ENCODE results near the gene ARPC4.

ARPC4 gene

DNA sequence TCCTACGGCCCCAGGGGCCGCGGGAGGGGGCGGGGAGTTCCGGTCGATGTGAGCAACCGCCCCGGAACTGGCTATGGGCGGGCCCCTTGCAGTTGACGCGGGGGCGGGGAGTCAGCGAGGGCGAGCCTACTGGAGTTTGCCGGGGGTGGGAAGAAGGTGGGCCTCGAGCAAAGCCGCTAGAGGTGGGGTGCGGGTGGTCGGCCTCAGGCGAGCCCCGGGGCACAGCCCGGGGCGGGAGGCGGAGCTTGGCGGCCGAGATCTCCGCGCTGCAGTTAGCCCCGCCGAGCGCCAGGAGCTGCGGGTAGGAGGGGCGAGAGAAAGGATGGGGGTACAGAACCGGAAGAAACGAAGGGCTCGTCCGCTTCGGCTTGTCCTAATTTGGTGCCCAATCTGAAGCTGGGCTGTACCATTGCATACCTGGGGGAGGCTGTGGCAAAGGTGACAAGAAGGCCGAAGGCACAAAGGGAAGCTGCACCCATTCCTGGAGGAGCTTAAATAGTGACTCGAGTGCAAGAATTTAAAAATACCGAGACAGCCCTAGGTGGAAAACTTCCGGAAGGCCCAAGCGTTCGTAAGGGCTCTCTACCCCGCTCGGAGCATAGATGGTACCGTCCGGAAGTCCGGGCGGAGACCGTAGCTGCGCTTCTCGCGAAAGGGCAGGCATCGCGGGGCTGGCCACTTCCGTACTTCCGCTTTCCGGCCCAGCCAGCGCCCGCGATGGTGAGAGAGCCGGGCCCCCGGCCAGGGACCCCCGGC lies at the start of gene ARPC4, which contains the start of gene TADA3:
Gene ARPC4 (plus strand): TSS at position 678 of the 756 bp plus-strand sequence. CDS start 40 bp downstream, at position 718.
Gene TADA3 (minus strand): TSS at position 69 of the 756 bp plus-strand sequence. CDS start 1,007 bp downstream, outside the sequence.
- FAIRE-seq (no peak), DNase-seq (ENCODE audit: low spot score) (peak; percentile 84)

DNA sequence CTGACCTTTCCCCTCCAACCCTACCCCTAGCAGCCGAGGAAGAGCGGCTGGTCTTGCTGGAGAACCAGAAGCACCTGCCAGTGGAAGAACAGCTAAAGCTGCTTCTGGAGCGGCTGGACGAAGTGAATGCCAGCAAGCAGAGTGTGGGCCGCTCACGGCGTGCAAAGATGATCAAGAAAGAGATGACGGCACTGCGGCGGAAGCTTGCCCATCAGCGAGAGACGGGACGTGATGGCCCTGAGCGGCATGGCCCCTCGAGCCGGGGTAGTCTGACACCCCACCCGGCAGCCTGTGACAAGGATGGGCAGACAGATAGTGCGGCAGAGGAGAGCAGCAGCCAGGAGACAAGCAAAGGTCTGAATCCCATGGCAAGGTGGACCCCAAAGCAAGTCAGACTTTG lies 49.3 kb upstream of the ARPC4 start:
- FAIRE-seq (no peak), DNase-seq (ENCODE audit: low spot score) (no peak)

DNA sequence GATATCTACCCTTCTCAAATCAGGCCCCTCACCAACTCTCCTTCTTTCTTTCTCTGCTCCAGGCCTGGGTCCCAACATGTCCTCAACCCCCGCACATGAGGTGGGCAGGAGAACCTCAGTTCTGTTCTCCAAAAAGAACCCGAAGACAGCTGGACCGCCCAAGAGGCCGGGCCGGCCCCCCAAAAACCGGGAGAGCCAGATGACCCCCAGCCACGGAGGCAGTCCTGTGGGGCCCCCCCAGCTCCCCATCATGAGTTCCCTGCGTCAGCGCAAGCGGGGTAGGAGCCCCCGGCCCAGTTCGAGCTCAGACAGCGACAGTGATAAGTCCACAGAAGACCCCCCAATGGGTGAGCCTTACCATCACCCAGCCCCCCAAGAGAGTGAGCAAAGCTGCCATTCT lies 48.7 kb upstream of the ARPC4 start:
- DNase-seq (ENCODE audit: low spot score): no peak
- no peak for FAIRE-seq

DNA sequence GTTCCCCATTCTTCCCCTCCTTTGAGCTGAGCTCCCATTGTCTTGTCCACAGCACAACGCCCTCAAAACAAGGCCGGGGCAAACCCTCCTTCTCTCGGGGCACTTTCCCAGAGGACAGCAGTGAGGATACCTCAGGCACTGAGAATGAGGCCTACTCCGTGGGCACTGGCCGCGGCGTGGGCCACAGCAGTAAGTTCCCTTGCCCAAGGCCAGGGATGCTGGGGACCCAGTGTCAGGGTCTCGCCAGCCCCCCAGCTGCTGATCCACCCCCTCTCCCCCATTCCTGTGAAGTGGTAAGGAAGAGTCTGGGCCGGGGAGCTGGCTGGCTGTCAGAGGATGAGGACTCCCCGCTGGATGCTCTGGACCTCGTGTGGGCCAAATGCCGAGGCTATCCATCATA lies 47.4 kb upstream of the ARPC4 start:
- FAIRE-seq (no peak), DNase-seq (ENCODE audit: low spot score) (no peak)

- FAIRE-seq (no peak), DNase-seq (ENCODE audit: low spot score) (peak; percentile 52)
Observed at GRCh38 chr3:9746330-9746729, 46.6 kb upstream of the ARPC4 start.

GRCh38 chr3:9747267-9747666 lies 45.6 kb upstream of the ARPC4 start:
- DNase-seq (ENCODE audit: low spot score) (peak; percentile 47), FAIRE-seq (no peak)

DNA sequence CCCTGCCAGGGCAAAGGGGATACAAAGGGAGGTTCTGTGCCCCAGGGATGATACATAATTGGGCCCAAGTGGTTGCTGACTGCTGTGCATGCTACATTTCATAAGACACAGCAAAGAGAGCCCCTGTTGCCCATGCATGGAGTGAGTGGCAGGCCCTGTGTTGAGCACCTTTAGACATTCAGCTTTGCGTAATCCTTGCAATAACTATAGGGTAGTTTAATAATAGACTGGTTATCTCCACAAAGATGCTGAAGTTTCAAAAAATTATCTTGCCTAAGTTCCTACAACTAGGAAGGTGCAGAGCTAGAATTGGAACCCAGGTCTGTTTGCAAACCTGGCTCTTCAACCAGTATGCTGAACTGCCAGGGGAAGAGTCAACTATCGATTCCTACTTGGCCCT lies 44.9 kb upstream of the ARPC4 start:
- no peak for DNase-seq (ENCODE audit: low spot score)
- FAIRE-seq: no peak

DNA sequence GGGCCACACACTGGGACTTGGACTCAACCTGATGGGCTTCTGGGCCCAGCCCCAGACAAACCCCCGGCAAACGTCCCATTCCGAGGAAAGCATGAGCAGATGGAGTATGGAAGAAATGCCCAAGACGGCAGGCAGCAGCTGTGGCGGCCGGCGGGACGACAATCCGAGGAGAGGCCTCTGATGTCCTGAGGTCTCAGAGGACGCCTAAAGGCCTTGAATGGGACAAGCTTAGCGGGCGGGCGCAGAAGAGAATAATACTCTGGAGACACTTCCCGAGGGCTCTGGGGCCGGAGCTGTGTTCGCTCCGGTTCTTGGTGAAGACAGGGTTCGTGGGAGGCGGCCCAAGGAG lies 43.6 kb upstream of the ARPC4 start:
- DNase-seq (ENCODE audit: low spot score) (no peak), FAIRE-seq (no peak)

- FAIRE-seq: peak; percentile 36
- peak; percentile 94 for DNase-seq (ENCODE audit: low spot score)
Observed at GRCh38 chr3:9749645-9750555, 43.0 kb upstream of the ARPC4 start, which contains the start of gene OGG1. Gene OGG1, plus strand, starts transcription at chr3:9749952. Its CDS starts 335 bp downstream, at chr3:9750287.

GRCh38 chr3:9750556-9751411 lies 42.1 kb upstream of the ARPC4 start:
- peak; percentile 18 for DNase-seq (ENCODE audit: low spot score)
- no peak for FAIRE-seq

- DNase-seq (ENCODE audit: low spot score): no peak
- FAIRE-seq: no peak
Observed at GRCh38 chr3:9754678-9755077, 38.2 kb upstream of the ARPC4 start.

DNA sequence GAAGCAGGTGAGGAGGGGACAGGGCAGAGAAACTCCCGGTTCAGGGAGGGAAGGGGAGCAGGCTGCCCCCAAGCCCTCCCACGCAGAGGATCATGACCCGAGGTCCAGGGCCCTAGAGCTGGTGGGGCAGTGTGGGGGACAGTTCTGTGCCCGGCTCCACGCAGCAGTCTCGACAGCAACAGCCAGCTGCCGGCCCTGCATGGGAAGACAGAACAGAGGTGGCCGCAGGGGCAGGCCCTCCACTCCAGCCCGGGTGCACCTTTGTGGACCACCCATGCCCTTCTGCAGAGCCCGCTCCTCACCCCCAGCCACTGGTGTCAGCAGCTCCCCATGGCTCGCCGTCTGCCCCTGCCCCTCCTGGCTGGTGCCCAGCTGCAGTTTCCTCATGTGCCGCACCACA lies 35.5 kb upstream of the ARPC4 start:
- no peak for FAIRE-seq

GRCh38 chr3:9760779-9761505 lies 31.9 kb upstream of the ARPC4 start:
- FAIRE-seq (no peak), DNase-seq (ENCODE audit: low spot score) (no peak)

More for the DNA sequence above, 35.5 kb upstream of the ARPC4 start:
- no peak for DNase-seq (ENCODE audit: low spot score)

DNA sequence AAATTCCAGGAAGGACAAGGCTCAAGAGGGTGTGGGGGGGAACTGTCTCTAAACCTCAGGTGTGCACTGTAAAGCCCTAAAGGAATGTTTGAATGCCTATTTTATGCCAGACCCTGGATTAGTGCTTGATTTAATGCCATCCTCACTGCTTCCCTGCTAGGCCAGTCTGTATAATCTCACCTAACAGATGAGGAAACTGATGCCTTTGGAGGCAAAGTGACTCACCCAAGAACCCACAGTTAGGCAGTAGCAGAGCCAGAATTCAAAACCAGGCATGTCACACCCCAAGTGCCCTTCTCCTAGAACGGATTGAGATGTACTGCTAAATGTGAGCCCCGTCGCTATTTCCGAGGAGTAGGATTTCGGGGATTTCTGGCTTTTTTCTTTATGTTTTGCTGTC lies 31.0 kb upstream of the ARPC4 start:
- FAIRE-seq: no peak
- DNase-seq (ENCODE audit: low spot score): no peak

- no peak for FAIRE-seq
- no peak for DNase-seq (ENCODE audit: low spot score)
Observed at GRCh38 chr3:9762871-9763270, 30.0 kb upstream of the ARPC4 start.

GRCh38 chr3:9765865-9766264 lies 27.0 kb upstream of the ARPC4 start:
- no peak for DNase-seq (ENCODE audit: low spot score)
- no peak for FAIRE-seq

DNA sequence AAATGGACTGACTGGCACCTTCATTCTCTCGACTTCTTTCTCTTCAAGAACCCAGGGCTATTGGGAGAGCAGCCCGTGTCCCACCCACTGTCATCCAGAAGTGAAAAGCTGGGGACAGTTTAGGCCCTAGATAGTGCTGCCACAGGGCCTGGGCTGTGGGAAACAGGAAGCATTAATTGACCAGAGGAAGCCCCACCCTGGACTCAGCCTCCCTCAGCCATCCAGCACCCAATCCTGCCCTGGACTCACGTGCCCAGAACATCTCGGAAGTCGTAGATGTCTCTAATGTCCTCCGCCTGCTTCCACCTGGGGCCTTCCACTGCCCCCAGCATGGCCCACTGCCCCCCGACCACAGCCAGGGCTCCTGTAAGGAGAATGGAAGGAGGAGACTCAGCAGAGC lies 25.5 kb upstream of the ARPC4 start:
- no peak for DNase-seq (ENCODE audit: low spot score)
- FAIRE-seq: no peak

DNA sequence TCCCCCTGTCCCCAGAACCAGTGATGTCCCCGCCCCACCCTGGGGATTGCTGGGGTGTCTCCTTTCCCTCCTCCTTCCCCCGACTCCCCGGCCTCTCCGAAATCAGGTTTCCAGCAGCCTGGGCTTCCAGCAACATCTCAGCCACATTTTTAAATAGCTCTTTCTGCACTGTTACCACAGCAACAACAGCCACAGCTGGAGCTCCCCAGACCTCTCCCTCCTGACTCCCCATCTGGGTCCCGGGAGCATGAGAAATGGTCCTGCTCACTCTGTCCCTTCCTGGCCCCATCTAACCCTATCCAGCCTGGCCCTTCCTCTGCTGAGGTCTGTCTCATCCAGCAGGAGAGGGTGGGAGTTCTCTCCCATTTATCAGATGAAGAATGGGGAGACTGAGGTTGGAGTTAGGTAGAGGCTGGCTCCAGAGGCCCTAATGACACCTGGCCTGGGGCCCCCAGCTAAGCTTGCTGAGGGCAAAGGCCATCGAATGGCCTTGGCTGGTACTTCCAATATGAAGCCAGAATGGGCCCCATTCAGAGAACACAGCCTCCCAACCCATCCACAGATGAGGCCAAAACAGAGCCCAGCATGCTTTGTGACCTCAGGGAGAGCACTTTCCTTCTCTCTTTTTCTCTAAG lies 24.6 kb upstream of the ARPC4 start:
- no peak for DNase-seq (ENCODE audit: low spot score)
- no peak for FAIRE-seq

- FAIRE-seq (no peak), DNase-seq (ENCODE audit: low spot score) (no peak)
Observed at GRCh38 chr3:9769012-9769411, 23.9 kb upstream of the ARPC4 start.

Measured in RCC 7860 (cell line).